Hair follicular keratinocyte (primary cell): Measurements from ENCODE around the gene PRKAR1A. TPM values are rescaled to one million over a fixed set of nuclear protein-coding genes. Genes with fewer than 3 reads are reported as not detected.

Experiments used
- total RNA-seq: library from RNA; depleted of rRNA; stranded (reverse); fragments of >200 nt; gene quantifications from 2 replicates; pipeline ENCODE4 v1.2.3, GENCODE V29; 2015

PRKAR1A gene
- 109 and 125 TPM in 2 replicates for total RNA-seq

GRCh38 chr17:68512247-68512959 is at the start of gene PRKAR1A:
PRKAR1A (plus strand) TSS chr17:68512430; CDS start chr17:68515400, 2,970 bp downstream.

Other genes starting within 250 kb of the PRKAR1A start
- 0.04 TPM in 1 of 2 replicates, not detected in the other for gene SLC16A6, start 221.3 kb upstream of the PRKAR1A start, total RNA-seq
- gene ARSG, start 220.9 kb upstream of the PRKAR1A start, total RNA-seq, result 0.16 and 0.38 TPM in 2 replicates
- gene WIPI1, start 54.9 kb upstream of the PRKAR1A start, total RNA-seq, result 24.9 and 53.4 TPM in 2 replicates
- gene FAM20A, start 88.9 kb downstream of the PRKAR1A start, total RNA-seq, result not detected in 2 replicates